Effector memory CD8-positive, alpha-beta T cell (primary cell): ENCODE data around the gene RNU1-3.

ENCODE experiments used
- ATAC-seq: fragments of 150-1000 bp; cut with Tn5 transposase; replicated peaks from 2 replicates; pipeline ENCODE4 v1.10.0; 2021; ENCODE audit warnings: mild to moderate bottlenecking, moderate library complexity
- DNase-seq, 3 experiments: peaks; one replicate each; pipeline ENCODE4 v3.0.0; 2021
- H3K27ac Mint-ChIP-seq, 2 donors: one replicate each; pipeline ENCODE4 v1.8.0; 2022; ENCODE audit warnings: mild to moderate bottlenecking in 2 of 2, mixed read lengths in 2 of 2, moderate library complexity in 2 of 2
- H3K27me3 Mint-ChIP-seq, 2 donors: one replicate each; pipeline ENCODE4 v1.8.0; 2022; ENCODE audit warnings: mixed read lengths in 2 of 2
- H3K36me3 Mint-ChIP-seq: one replicate; pipeline ENCODE4 v1.8.0; 2022; ENCODE audit warnings: mild to moderate bottlenecking, moderate library complexity, mixed read lengths; ENCODE audit not compliant: insufficient read depth
- H3K4me1 Mint-ChIP-seq, 2 donors: one replicate each; pipeline ENCODE4 v1.8.0; 2022; ENCODE audit warnings: low read depth in 2 of 2, mixed read lengths in 2 of 2
- H3K4me3 Mint-ChIP-seq, 2 donors: one replicate each; pipeline ENCODE4 v1.8.0; 2022; ENCODE audit warnings: mild to moderate bottlenecking in 2 of 2, mixed read lengths in 2 of 2, moderate library complexity in 2 of 2
- H3K9me3 Mint-ChIP-seq, 2 donors: one replicate each; pipeline ENCODE4 v1.8.0; 2022; ENCODE audit warnings: mixed read lengths in 2 of 2

Gene RNU1-3

GRCh38 chr1:16618719-16619118 is 48.0 kb downstream of the RNU1-3 start:
- Mint-ChIP-seq H3K4me3 (no peak overlapping the region), H3K36me3 (no peaks in the 10 kb centered on the region), H3K27ac (no peak overlapping the region), H3K9me3 (no peaks in the 10 kb centered on the region), H3K4me1 (no peaks in the 10 kb centered on the region), H3K27me3 (no peaks in the 10 kb centered on the region)
- DNase-seq (no peak), ATAC-seq (no peak)

DNA sequence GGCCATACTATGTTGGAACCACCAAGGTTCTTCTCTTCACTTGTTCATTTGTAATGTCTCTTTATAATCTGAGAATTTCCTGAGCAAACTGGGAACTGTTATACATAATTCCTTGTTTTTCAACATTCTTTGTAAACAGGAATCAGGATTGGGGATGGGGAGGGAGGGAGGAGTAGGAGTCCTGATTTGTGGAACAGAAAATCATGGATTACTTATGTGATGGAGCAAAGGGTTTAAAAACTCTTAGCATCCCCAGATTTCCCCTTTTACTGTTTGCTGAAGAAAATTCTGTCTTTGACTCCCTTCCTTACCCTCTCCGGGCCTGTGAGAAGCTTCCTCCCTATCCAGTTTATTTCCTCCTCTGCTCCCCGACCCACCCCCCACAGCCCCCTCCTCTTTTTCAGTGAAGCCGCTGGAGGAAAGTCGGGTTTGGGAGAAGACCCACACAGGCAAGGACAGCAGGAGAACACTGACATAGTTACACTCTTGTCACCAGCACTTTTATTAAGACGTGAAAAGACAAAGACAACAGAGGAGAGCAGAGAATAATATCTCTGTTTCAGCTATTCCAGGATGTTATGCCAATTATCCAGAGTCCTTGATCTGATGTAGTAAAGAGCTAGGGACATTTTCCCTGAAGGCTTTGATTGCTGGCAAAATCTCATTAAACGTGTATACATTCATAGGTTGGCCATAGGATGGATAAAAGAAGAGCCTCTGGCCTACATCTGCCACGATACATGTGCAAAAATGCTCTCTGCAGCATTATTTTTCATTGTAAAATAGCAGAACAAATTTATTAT is 48.8 kb downstream of the RNU1-3 start:
- no peak for ATAC-seq
- DNase-seq: no peak
- H3K4me3 Mint-ChIP-seq: no peak overlapping the region
- H3K4me1 Mint-ChIP-seq: no peaks in the 10 kb centered on the region
- H3K27ac Mint-ChIP-seq: no peak overlapping the region
- H3K36me3 Mint-ChIP-seq: no peaks in the 10 kb centered on the region
- no peaks in the 10 kb centered on the region for H3K9me3 Mint-ChIP-seq
- H3K27me3 Mint-ChIP-seq: no peaks in the 10 kb centered on the region

GRCh38 chr1:16617114-16617631 is 49.6 kb downstream of the RNU1-3 start:
- H3K27ac Mint-ChIP-seq: no peak overlapping the region
- no peak for ATAC-seq
- H3K9me3 Mint-ChIP-seq: no peaks in the 10 kb centered on the region
- H3K27me3 Mint-ChIP-seq: no peaks in the 10 kb centered on the region
- H3K4me3 Mint-ChIP-seq: no peak overlapping the region
- DNase-seq: no peak
- no peaks in the 10 kb centered on the region for H3K4me1 Mint-ChIP-seq
- no peaks in the 10 kb centered on the region for H3K36me3 Mint-ChIP-seq
